Measurements from ENCODE around the gene BEGAIN.
A peak's percentile ranks its signal among the peaks of the same experiment; 100 is the strongest.

BEGAIN gene

GRCh38 chr14:100560471-100560870, 26.7 kb downstream of the BEGAIN start:
- peak overlapping the region; percentile 8 for H4K8ac ChIP-seq (ENCODE audit: low read depth, low read length)
- H3K18ac ChIP-seq (ENCODE audit: low read length): peak overlapping the region; percentile 70
- no peak overlapping the region for H3K27ac ChIP-seq (replicated peaks; ENCODE audit: low read length)
- no peaks in the 10 kb centered on the region for H3K36me3 ChIP-seq (replicated peaks in 1 of 2; ENCODE audit: control insufficient read depth in 2 of 2, insufficient read depth in 2 of 2, low read length in 2 of 2)
- H2BK5ac ChIP-seq (ENCODE audit: low read length): peak overlapping the region; percentile 39
- peaks cover 0 to 75% (median 1%) of the 10 kb centered on the region in 3 experiments for H3K27me3 ChIP-seq (ENCODE audit: control insufficient read depth in 3 of 3, insufficient read depth in 3 of 3, low read depth in 1 of 3, low read length in 3 of 3)
- H2AFZ ChIP-seq (ENCODE audit: low read length): no peak overlapping the region
- peak overlapping the region; percentile 74 for H3K23ac ChIP-seq (ENCODE audit: low read depth, low read length, poor library complexity)
- H3K4me3 ChIP-seq (ENCODE audit: low read length in 2 of 2): no peak overlapping the region
- peak overlapping the region; percentile 88 for H2AK5ac ChIP-seq (ENCODE audit: low read depth, low read length)
- H3K4ac ChIP-seq (ENCODE audit: low read length): peak overlapping the region; percentile 53
- H2BK12ac ChIP-seq (ENCODE audit: low read length): peak overlapping the region; percentile 64
- H2BK120ac ChIP-seq (ENCODE audit: low read depth, low read length): no peak overlapping the region
- peak overlapping the region; percentile 36 for H3K9ac ChIP-seq (ENCODE audit: low read depth, low read length, poor library complexity)
- peak overlapping the region; percentile 84 for H3K14ac ChIP-seq (ENCODE audit: low read length)
- H3K9me3 ChIP-seq (replicated peaks in 1 of 2; ENCODE audit: control insufficient read depth in 2 of 2, insufficient read depth in 1 of 2, low read depth in 1 of 2, low read length in 2 of 2): no peaks in the 10 kb centered on the region
- no peak overlapping the region for H4K91ac ChIP-seq (ENCODE audit: low read depth, low read length, poor library complexity)
- no peak for DNase-seq (ENCODE audit: low spot score)
- peaks cover 4% of the 10 kb centered on the region for H3K79me1 ChIP-seq (ENCODE audit: low read depth, low read length)
- no peak overlapping the region for H3K4me2 ChIP-seq (ENCODE audit: insufficient read depth, low read length, poor library complexity, severe bottlenecking)
- no CpG with 5 or more reads among the region's 9 CpGs for WGBS, 2 donors (ENCODE audit: extremely low coverage in 2 of 2, insufficient read length in 2 of 2, insufficient replicate concordance in 1 of 2)
- peak overlapping the region; percentile 69 for H2BK15ac ChIP-seq (ENCODE audit: low read length)
- peaks cover 4 to 14% of the 10 kb centered on the region in 2 donors for H3K4me1 ChIP-seq (ENCODE audit: control insufficient read depth in 2 of 2, insufficient read depth in 1 of 2, low read depth in 1 of 2, low read length in 2 of 2)

GRCh38 chr14:100559455-100559854, 27.8 kb downstream of the BEGAIN start:
- Histone ChIP-seq H3K4me3 (ENCODE audit: low read length in 2 of 2) (no peak overlapping the region), H3K4me2 (ENCODE audit: insufficient read depth, low read length, poor library complexity, severe bottlenecking) (no peak overlapping the region), H3K9ac (ENCODE audit: low read depth, low read length, poor library complexity) (no peak overlapping the region), H3K9me3 (replicated peaks in 1 of 2; ENCODE audit: control insufficient read depth in 2 of 2, insufficient read depth in 1 of 2, low read depth in 1 of 2, low read length in 2 of 2) (no peaks in the 10 kb centered on the region), H2BK120ac (ENCODE audit: low read depth, low read length) (no peak overlapping the region), H3K27ac (replicated peaks; ENCODE audit: low read length) (no peak overlapping the region), H3K18ac (ENCODE audit: low read length) (peak overlapping the region; percentile 70), H4K91ac (ENCODE audit: low read depth, low read length, poor library complexity) (no peak overlapping the region), H2AFZ (ENCODE audit: low read length) (no peak overlapping the region), H2AK5ac (ENCODE audit: low read depth, low read length) (no peak overlapping the region), H3K27me3 (ENCODE audit: control insufficient read depth in 3 of 3, insufficient read depth in 3 of 3, low read depth in 1 of 3, low read length in 3 of 3) (peaks cover 0 to 73% (median 1%) of the 10 kb centered on the region in 3 experiments), H2BK15ac (ENCODE audit: low read length) (no peak overlapping the region), H2BK5ac (ENCODE audit: low read length) (peak overlapping the region; percentile 19), H3K4me1 (ENCODE audit: control insufficient read depth in 2 of 2, insufficient read depth in 1 of 2, low read depth in 1 of 2, low read length in 2 of 2) (peaks cover 4 to 17% of the 10 kb centered on the region in 2 donors), H3K14ac (ENCODE audit: low read length) (no peak overlapping the region), H3K4ac (ENCODE audit: low read length) (no peak overlapping the region), H2BK12ac (ENCODE audit: low read length) (no peak overlapping the region), H3K36me3 (replicated peaks in 1 of 2; ENCODE audit: control insufficient read depth in 2 of 2, insufficient read depth in 2 of 2, low read length in 2 of 2) (no peaks in the 10 kb centered on the region), H3K79me1 (ENCODE audit: low read depth, low read length) (peaks cover 2% of the 10 kb centered on the region), H3K23ac (ENCODE audit: low read depth, low read length, poor library complexity) (no peak overlapping the region), H4K8ac (ENCODE audit: low read depth, low read length) (no peak overlapping the region)
- no peak for DNase-seq (ENCODE audit: low spot score)
- WGBS, 2 donors (ENCODE audit: extremely low coverage in 2 of 2, insufficient read length in 2 of 2, insufficient replicate concordance in 1 of 2): no CpG with 5 or more reads among the region's 9 CpGs

- WGBS, 2 donors (ENCODE audit: extremely low coverage in 2 of 2, insufficient read length in 2 of 2, insufficient replicate concordance in 1 of 2): no CpG with 5 or more reads among the region's 8 CpGs
- no peak overlapping the region for H3K9ac ChIP-seq (ENCODE audit: low read depth, low read length, poor library complexity)
- H3K79me1 ChIP-seq (ENCODE audit: low read depth, low read length): peaks cover 2% of the 10 kb centered on the region
- H3K18ac ChIP-seq (ENCODE audit: low read length): peak overlapping the region; percentile 72
- peak overlapping the region; percentile 72 for H2AK5ac ChIP-seq (ENCODE audit: low read depth, low read length)
- no peaks in the 10 kb centered on the region for H3K9me3 ChIP-seq (replicated peaks in 1 of 2; ENCODE audit: control insufficient read depth in 2 of 2, insufficient read depth in 1 of 2, low read depth in 1 of 2, low read length in 2 of 2)
- no peak overlapping the region for H2BK15ac ChIP-seq (ENCODE audit: low read length)
- no peak overlapping the region for H4K91ac ChIP-seq (ENCODE audit: low read depth, low read length, poor library complexity)
- no peak overlapping the region for H3K23ac ChIP-seq (ENCODE audit: low read depth, low read length, poor library complexity)
- no peak overlapping the region for H4K8ac ChIP-seq (ENCODE audit: low read depth, low read length)
- no peak overlapping the region for H3K4me2 ChIP-seq (ENCODE audit: insufficient read depth, low read length, poor library complexity, severe bottlenecking)
- peak overlapping the region; percentile 19 for H2BK5ac ChIP-seq (ENCODE audit: low read length)
- no peak overlapping the region for H3K4me3 ChIP-seq (ENCODE audit: low read length in 2 of 2)
- H3K27me3 ChIP-seq (ENCODE audit: control insufficient read depth in 3 of 3, insufficient read depth in 3 of 3, low read depth in 1 of 3, low read length in 3 of 3): peaks cover 0 to 72% (median 1%) of the 10 kb centered on the region in 3 experiments
- no peaks in the 10 kb centered on the region for H3K36me3 ChIP-seq (replicated peaks in 1 of 2; ENCODE audit: control insufficient read depth in 2 of 2, insufficient read depth in 2 of 2, low read length in 2 of 2)
- H2BK120ac ChIP-seq (ENCODE audit: low read depth, low read length): no peak overlapping the region
- H3K4ac ChIP-seq (ENCODE audit: low read length): no peak overlapping the region
- H2BK12ac ChIP-seq (ENCODE audit: low read length): no peak overlapping the region
- H2AFZ ChIP-seq (ENCODE audit: low read length): no peak overlapping the region
- no peak overlapping the region for H3K27ac ChIP-seq (replicated peaks; ENCODE audit: low read length)
- no peak for DNase-seq (ENCODE audit: low spot score)
- no peak overlapping the region for H3K14ac ChIP-seq (ENCODE audit: low read length)
- peaks cover 4 to 17% of the 10 kb centered on the region in 2 donors for H3K4me1 ChIP-seq (ENCODE audit: control insufficient read depth in 2 of 2, insufficient read depth in 1 of 2, low read depth in 1 of 2, low read length in 2 of 2)
Measured at GRCh38 chr14:100558966-100559365, 28.3 kb downstream of the BEGAIN start.

- Histone ChIP-seq H4K8ac (ENCODE audit: low read depth, low read length) (no peak overlapping the region), H3K9ac (ENCODE audit: low read depth, low read length, poor library complexity) (peak overlapping the region; percentile 54), H3K4me3 (ENCODE audit: low read length in 2 of 2) (no peak overlapping the region), H3K4me2 (ENCODE audit: insufficient read depth, low read length, poor library complexity, severe bottlenecking) (no peak overlapping the region), H3K36me3 (replicated peaks in 1 of 2; ENCODE audit: control insufficient read depth in 2 of 2, insufficient read depth in 2 of 2, low read length in 2 of 2) (no peaks in the 10 kb centered on the region), H3K23ac (ENCODE audit: low read depth, low read length, poor library complexity) (peak overlapping the region; percentile 89), H2BK120ac (ENCODE audit: low read depth, low read length) (no peak overlapping the region), H2BK12ac (ENCODE audit: low read length) (no peak overlapping the region), H2AK5ac (ENCODE audit: low read depth, low read length) (peak overlapping the region; percentile 32), H3K14ac (ENCODE audit: low read length) (no peak overlapping the region), H3K27ac (replicated peaks; ENCODE audit: low read length) (no peak overlapping the region), H3K4ac (ENCODE audit: low read length) (no peak overlapping the region), H3K27me3 (ENCODE audit: control insufficient read depth in 3 of 3, insufficient read depth in 3 of 3, low read depth in 1 of 3, low read length in 3 of 3) (peaks cover 0 to 70% (median 1%) of the 10 kb centered on the region in 3 experiments), H2AFZ (ENCODE audit: low read length) (no peak overlapping the region), H3K9me3 (replicated peaks in 1 of 2; ENCODE audit: control insufficient read depth in 2 of 2, insufficient read depth in 1 of 2, low read depth in 1 of 2, low read length in 2 of 2) (no peaks in the 10 kb centered on the region), H3K4me1 (ENCODE audit: control insufficient read depth in 2 of 2, insufficient read depth in 1 of 2, low read depth in 1 of 2, low read length in 2 of 2) (peaks cover 4 to 15% of the 10 kb centered on the region in 2 donors), H2BK15ac (ENCODE audit: low read length) (peak overlapping the region; percentile 15), H3K79me1 (ENCODE audit: low read depth, low read length) (peaks cover 2% of the 10 kb centered on the region), H3K18ac (ENCODE audit: low read length) (no peak overlapping the region), H4K91ac (ENCODE audit: low read depth, low read length, poor library complexity) (peak overlapping the region; percentile 32), H2BK5ac (ENCODE audit: low read length) (no peak overlapping the region)
- WGBS, 2 donors (ENCODE audit: extremely low coverage in 2 of 2, insufficient read length in 2 of 2, insufficient replicate concordance in 1 of 2): no CpG with 5 or more reads among the region's 11 CpGs
- DNase-seq (ENCODE audit: low spot score): no peak
Measured at GRCh38 chr14:100558226-100558625, 29.0 kb downstream of the BEGAIN start.

Measured in neuronal stem cell (in vitro differentiated cells).